T-helper 2 cell treated with Interferon-gamma antibody and Interleukin-4, amounts not matched to agents 100 ng/mL and 5 ng/mL, for 36 hours (primary cell): Measurements from ENCODE around the gene ZFP57. TPM values are rescaled to one million over a fixed set of nuclear protein-coding genes. Genes with fewer than 3 reads are reported as not detected.
"Not testable (repeated sequence)": the region's sequence is repeated elsewhere in the genome, so short reads cannot be mapped to it uniquely, and the experiment has no call there.

Source experiments
- intact Hi-C: fragments of 100-400 bp; cut with micrococcal nuclease; formaldehyde crosslinking; loops from one replicate; pipeline ENCODE4 v1.15.1; 2023
- total RNA-seq: library from RNA; stranded (reverse); gene quantifications from 2 replicates; pipeline ENCODE4 v1.2.3, GENCODE V29; 2022

Gene ZFP57
- total RNA-seq, 1 donor from 2014 or later = 2.1 TPM

DNA sequence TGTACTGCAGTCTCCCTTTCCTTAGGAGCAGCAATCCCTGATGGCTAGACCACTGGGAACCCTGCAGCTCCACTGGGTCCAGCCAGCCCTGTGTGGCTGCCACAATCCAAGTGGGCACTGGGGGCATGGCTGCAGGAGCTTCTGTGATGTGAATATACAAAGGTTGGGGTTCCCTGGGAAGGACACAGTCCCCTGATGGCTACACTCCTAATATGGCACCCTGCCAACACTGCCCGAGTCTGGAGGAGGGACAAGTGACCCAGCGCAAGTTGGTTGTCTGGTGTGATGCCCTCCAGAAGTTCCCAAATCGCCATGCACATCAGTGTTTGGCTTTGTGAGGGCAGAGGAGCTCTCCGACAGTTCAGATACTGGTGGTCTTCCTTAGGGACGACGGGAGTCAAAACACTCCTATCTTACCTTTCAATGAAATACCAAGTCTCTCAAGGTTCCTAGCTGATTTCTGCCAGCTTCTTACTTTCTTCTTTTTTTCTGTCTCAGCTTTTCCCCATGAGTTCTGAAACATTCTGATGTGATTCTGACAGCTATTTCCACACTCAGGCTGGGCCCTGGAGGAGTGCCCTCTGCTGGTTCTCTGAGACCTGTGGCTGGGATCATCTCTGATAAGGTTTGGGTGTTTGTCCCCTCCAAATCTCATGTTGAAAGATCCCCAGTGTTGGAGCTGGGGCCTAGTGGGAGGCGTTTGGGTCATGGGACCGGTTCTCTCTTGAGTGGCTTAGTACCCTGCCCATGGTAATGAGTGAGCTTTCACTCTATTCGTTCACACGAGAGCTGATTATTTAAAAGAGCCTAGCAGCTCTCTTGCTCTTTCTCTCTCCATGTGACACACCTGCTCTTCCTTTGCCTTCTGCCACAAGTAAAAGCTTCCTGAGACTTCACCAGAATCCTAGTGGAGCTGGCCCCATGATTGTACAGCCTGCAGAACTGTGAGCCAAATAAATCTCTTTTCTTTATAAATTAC lies 15.5 kb upstream of the ZFP57 start:
- intact Hi-C loops = no loop called here

DNA sequence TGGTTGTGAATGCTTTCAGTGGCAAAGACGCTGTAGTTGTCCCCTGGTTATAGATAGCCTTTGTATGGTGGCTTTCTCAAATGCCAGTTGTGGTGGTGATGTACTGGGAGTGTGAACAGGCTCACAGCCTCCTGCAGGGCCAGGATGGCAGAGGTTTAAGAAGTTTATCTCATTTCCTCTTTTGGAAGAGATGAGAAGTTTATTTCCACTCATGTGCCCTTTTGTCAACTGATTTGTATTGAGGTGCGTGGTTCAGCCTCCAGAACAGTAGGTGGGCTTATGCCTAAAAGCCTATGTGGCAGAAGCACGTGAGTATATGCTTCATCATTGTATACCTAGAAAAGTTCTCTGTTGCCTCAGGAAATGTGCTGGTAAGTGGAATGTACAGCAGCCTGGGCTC lies 13.7 kb upstream of the ZFP57 start:
- intact Hi-C loops = no loop called here

DNA sequence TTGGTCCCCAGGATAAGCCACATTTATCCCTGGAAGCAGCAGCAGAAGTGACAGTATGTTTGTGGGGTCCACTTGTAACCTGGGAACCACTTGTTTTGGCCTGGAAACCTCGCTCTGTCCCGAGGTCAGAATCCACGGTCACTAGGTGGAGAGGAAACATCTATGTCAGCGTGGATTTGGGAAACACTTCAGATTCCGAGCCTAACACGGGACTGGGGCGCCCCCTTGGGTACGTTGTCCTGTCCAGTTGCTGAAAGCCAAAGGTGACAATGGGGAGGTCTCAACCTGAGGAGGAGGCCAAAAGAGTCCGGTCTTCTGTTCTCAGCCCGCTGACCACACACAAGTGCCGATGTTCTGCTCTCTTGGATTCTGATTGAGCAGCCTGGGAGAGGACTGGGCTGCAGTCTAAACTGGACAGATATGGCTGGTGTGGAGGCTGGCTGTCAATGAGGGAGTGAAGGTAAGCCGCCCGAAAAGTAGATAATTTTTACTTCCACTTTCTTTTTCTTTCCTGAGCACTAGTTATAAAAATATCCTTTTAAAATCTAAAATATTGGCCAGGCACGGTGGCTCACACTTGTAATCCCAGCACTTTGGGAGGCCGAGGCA lies 4.9 kb upstream of the ZFP57 start:
- intact Hi-C loops = no loop called here

DNA sequence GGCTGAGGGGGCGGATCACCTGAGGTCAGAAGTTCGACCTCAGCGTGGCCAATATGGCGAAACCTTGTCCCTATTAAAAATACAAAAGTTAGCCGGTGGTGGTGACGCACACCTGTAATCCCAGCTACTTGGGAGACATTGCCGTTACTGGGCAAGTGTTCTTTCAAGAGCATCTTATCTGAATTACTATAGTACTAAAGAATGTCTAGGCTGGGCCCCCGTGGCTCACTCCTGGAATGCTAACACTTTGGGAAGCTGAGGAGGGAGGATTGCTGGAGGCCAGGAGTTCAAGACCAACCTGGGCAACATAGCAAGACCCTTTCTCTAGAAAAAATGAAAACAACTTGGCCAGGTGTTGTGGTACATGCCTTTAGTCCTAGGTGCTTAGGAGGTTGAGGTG lies 859 bp upstream of the ZFP57 start:
- intact Hi-C loops = no loop called here

DNA sequence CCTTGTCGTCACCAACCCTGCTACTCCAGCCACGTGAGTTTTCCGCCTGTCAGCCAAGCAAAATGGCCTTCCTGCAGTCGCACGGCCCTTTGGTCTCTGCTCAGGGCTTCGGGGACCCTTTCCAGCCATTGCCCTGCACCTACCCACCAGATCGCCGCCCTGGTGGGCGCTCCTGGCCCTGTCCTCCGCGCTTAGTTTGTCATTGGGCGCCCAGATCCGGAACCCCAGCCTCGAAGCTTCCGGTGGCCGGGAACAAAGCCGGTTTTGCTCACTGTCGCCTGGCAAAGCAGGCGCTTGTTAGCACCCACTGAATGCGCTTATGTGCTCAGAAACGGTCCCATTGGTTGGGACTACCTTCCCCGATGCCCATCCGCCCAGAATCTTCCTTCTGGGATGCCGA lies 536 bp downstream of the ZFP57 start:
- intact Hi-C loops = no loop called here

DNA sequence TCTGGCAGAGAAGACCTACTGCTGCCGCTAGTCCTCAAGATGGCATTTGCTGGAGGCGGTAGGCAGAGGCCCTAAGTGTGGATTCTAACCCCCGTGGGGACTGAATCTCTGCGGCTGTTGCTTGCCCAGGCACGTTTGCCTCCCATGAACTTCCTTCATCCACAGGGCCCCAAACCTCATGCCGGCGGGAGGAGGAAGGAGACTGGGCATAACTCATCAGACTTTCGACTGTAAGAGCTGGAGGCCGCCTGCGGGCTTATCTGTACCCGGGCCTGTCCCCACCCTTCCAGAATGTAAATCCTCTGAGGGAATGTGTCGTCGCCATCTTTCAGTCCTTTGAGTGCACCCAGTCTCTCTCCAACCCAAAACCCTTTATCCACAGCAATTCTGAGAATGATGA lies 990 bp downstream of the ZFP57 start:
- intact Hi-C loops = no loop called here

DNA sequence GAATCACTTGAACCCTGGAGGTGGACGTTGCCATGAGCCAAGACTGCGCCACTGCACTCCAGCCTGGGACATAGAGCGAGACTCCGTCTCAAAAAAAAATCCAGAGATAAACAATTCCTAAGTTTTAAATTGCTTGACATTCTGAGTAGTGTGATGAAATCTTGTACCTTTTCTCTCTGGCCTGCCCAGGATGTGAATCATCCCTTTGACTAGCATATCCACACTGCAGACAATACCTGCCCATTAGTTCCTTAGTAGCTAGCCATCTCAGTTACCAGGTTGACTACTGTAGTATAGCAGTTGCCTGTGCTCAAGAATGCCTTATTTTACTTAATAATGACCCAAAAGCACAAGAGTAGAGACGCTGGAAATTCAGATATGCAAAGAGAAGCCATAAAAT lies 2.8 kb downstream of the ZFP57 start:
- intact Hi-C loops = no loop called here

DNA sequence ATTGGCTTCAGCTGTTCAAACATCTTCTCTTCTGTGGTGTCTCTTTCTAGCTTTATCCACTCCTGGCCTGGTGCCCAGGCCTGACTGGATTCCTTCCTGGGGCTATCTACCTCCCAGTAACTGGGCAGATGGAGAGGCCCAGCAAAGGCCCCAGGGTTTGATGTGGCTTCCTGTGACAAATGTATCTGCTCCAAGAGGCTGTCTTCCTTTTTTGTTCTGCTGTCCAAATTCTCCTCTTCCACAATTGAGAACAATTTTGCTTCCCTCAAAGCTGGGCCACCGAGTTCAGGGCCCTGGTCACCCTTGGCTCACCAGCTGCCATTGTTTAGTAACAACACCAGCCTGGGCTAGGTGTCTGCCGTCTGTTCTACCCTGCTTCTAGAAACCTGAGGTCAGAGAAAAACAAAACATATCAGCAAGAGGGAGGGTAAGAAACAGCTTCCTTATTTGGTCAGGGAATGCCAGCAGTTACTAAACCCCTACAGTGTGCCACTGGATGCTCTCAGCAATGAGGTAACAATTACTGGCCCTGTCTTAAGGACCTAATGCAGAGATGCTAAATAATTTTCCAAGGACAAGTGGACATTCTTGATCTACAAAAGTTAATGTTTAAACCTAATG lies 3.9 kb downstream of the ZFP57 start:
- intact Hi-C loops = no loop called here

DNA sequence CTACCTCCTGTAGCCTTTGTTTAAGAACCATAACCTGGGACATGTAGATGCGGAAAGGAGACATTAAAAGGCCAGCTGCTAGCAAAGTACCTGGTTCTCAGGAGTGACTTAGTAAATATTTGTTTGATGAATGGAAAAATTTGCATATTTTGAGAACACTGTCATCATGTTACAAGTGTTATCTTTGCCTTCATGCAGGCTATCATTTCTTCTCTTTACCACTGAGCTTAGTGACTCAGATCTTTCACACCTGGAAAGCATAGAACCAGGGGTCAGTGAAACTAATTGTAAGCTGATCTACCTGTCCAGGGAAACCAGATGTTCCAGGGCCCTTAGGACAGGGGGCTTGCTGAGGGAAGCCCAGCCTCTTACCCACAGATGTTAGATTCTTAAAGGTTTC lies 5.4 kb downstream of the ZFP57 start:
- intact Hi-C loops = no loop called here

DNA sequence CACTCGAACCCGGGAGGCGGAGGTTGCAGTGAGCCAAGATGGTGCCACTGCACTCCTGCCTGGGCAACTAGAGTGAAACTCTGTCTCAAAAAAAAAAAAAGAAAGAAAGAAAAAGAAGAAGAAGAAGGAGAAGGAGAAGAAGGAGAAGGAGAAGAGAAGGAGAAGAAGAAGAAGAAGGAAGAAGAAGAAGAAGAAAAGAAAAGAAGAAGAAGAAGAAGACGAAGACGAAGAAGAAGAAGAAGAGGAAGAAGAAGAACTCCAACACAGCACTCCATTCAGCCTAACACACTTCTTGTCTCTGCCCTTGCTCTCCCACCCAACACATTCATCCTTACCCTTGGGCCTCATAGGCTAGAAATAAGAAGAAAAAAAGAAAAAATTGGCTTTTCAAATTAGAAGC lies 6.9 kb downstream of the ZFP57 start:
- intact Hi-C loops = no loop called here

- intact Hi-C loops = no loop called here
Measured at GRCh38 chr6:29673161-29673560, 7.8 kb downstream of the ZFP57 start.

GRCh38 chr6:29672116-29672515 lies 8.8 kb downstream of the ZFP57 start:
- intact Hi-C loops = not testable (repeated sequence)

GRCh38 chr6:29671026-29671425 lies 9.9 kb downstream of the ZFP57 start:
- intact Hi-C loops = no loop called here

GRCh38 chr6:29667158-29667557 lies 13.8 kb downstream of the ZFP57 start:
- intact Hi-C loops = no loop called here

- intact Hi-C loops = no loop called here
Measured at GRCh38 chr6:29666826-29667130, 14.2 kb downstream of the ZFP57 start.

- intact Hi-C loops = no loop called here
Measured at GRCh38 chr6:29665942-29666825, 14.8 kb downstream of the ZFP57 start.

DNA sequence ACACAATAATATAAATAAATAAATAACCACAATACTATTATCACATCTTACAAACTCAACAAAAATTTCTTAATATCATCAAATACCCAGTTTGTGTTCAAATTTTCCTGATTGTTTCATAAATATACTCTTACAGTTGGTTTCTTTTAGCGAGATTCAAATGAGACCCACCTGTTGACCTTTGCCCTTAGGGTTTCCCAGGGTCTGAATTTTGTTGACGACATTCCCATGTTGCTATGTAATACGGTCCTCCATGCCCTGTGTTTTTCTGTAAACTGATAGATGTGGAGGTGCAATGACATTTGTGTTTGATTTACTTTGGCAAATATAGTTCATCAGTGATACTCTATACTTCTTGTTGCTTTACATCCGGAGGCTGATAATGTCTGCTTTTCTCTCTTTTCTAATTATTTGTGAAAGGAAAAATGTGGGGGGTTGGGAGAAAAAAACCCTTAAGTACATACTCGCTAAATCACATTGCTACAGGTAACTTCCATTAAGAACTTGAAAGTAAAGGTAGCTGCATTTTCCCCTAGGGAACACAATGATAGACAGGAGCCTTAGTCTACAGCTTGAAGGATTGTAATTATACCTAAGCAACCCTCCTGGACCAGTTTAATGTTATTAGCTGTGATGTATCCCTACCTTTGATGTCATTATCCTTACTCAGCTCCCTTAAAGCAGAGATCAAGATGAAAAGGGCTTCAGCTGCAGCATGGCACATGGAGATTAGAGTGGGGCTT lies 17.5 kb downstream of the ZFP57 start:
- intact Hi-C loops = no loop called here

DNA sequence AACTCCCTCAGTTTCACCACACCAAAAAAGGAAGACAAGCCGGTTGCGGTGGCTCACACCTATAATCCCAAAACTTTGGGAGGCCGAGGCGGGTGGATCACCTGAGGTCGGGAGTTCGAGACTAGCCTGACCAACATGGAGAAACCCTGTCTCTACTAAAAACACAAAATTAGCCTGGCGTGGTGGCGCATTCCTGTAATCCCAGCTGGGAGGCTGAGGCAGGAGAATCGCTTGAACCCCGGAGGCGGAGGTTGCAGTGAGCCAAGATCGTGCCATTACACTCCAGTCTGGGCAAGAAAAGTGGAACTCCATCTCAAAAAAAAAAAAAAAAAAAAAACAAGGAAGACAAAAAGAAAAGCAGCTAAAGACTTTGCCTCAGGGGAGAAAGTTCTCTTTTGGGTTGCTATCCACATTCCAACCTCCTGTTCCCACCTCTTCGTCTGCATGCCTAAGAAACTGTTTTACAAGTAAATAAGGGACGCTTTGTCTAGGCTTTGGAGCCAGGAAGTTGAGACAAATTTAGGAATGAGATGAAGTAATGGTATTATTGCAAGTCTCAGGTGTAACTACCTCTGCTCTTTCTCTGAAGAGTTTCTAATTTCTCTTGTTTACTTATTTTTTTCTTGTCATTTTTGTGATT lies 19.3 kb downstream of the ZFP57 start:
- intact Hi-C loops = not testable (repeated sequence)

- intact Hi-C loops = no loop called here
Measured at GRCh38 chr6:29661071-29661470, 19.9 kb downstream of the ZFP57 start.

- intact Hi-C loops = no loop called here
Measured at GRCh38 chr6:29656798-29657197, 24.2 kb downstream of the ZFP57 start, which contains the start of gene MOG. Gene MOG, plus strand, starts transcription at chr6:29657092. Its CDS starts 118 bp downstream, at chr6:29657210.
